Measurements from ENCODE around the gene SLC29A3. TPM values are rescaled to one million over a fixed set of nuclear protein-coding genes. Genes with fewer than 3 reads are reported as not detected.
A peak's percentile ranks its signal among the peaks of the same experiment; 100 is the strongest.

Gene SLC29A3
- total and polyA plus RNA-seq, 2 of the 8 experiments (the other 6 are each of a cell fraction or from before 2014, with no cell fraction given) = 14.0 to 24.6 TPM

DNA sequence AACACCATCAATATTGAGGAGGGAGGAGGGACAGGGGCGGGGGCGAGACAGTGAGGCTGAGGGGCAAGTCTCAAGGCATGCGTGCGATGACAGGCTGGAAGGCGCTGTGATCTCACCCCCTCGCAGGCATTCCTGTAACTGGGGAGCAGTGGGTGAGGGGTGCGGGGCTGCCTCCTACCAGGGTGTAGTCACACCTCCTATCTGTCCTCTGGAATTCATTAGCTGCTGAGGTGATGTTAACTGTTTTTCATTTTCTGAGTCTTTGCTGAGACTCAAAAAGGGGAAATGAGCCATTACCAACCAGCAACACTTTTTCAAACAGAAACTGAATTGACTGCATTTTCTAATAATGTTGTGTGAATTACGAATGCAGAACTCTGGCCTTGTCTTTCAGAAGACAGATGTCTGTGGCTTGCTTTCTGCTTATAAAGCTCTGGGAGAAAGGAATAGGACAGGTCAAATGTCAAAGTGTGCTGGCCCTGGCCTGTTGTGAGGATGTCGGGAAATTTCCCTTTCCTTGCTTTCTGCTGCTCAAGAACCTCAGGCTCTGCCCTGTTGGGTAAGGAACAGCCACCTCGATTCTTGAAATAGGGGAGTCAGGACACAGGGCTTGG is 53.9 kb downstream of the SLC29A3 start:
- DNase-seq (ENCODE audit: low read depth in 1 of 2, low spot score in 2 of 2) (no peak), FAIRE-seq (no peak)
- POLR2A ChIA-PET (ENCODE audit: partially characterized antibody) = interaction anchor here (1.3 kb wide), 1 partner anchor 9 kb away, joined by 4 read pairs; no protein-coding TSS in a partner anchor
- Histone ChIP-seq H4K5ac (ENCODE audit: insufficient read length, low read depth, low read length) (no peak overlapping the region), H3K4me3 (ENCODE audit: extremely low read depth in 1 of 4, insufficient read depth in 2 of 4, low read depth in 3 of 4, low read length in 4 of 4) (no peak overlapping the region), H3K27me3 (replicated peaks in 1 of 4; ENCODE audit: control insufficient read depth in 3 of 4, extremely low read depth in 1 of 4, insufficient read depth in 3 of 4, low read length in 3 of 4) (no peaks in the 10 kb centered on the region; a peak in 1 of 7 replicates), H2AK5ac (ENCODE audit: low read depth, low read length) (no peak overlapping the region), H3K27ac (ENCODE audit: low read depth, low read length) (no peak overlapping the region), H2BK12ac (ENCODE audit: low read depth, low read length) (no peak overlapping the region), H4K20me1 (replicated peaks in 1 of 2; ENCODE audit: control insufficient read depth in 1 of 2, insufficient read depth in 2 of 2, low read length in 2 of 2) (no peaks in the 10 kb centered on the region), H2BK120ac (replicated peaks; ENCODE audit: low read depth, low read length) (no peak overlapping the region), H2BK5ac (ENCODE audit: low read depth, low read length) (no peak overlapping the region), H3K4ac (replicated peaks; ENCODE audit: insufficient read length, low read depth, low read length) (no peak overlapping the region), H3K18ac (ENCODE audit: extremely low read depth, low read length) (no peak overlapping the region), H2AFZ (ENCODE audit: low read length) (no peak overlapping the region), H3K56ac (replicated peaks; ENCODE audit: insufficient read length, low read depth, low read length) (no peak overlapping the region), H3K14ac (ENCODE audit: insufficient read length) (no peak overlapping the region), H2BK20ac (ENCODE audit: low read length) (no peak overlapping the region), H4K8ac (ENCODE audit: extremely low read depth, insufficient read depth, low read length) (peak overlapping the region; percentile 8; the same call in 1 of the 2 replicates), H3K9me3 (ENCODE audit: insufficient read depth in 2 of 2, low read depth in 1 of 2, low read length in 1 of 2) (no peaks in the 10 kb centered on the region), H3K79me2 (ENCODE audit: control insufficient read depth in 1 of 2, insufficient read depth in 2 of 2, low read length in 2 of 2) (no peaks in the 10 kb centered on the region), H4K91ac (replicated peaks; ENCODE audit: insufficient read length, low read length) (no peak overlapping the region), H3K79me1 (ENCODE audit: low read depth, low read length) (no peaks in the 10 kb centered on the region), H3K4me1 (replicated peaks in 1 of 4; ENCODE audit: control insufficient read depth in 3 of 4, insufficient read depth in 4 of 4, low read length in 3 of 4) (peaks cover 0 to 2% (median 0%) of the 10 kb centered on the region in 4 experiments; a peak in 3 of 7 replicates), H3K23ac (ENCODE audit: insufficient read length) (no peak overlapping the region), H3K9ac (replicated peaks in 1 of 4; ENCODE audit: extremely low read depth in 1 of 4, low read depth in 3 of 4, low read length in 3 of 4) (no peak overlapping the region; a peak in 1 of 7 replicates), H3K36me3 (ENCODE audit: control insufficient read depth in 2 of 4, insufficient read depth in 4 of 4, low read length in 3 of 4) (no peaks in the 10 kb centered on the region), H2BK15ac (ENCODE audit: low read length) (no peak overlapping the region), H3K4me2 (ENCODE audit: insufficient read depth in 1 of 2, low read depth in 2 of 2, low read length in 2 of 2) (no peak overlapping the region), H3K23me2 (ENCODE audit: low read depth, low read length) (no peaks in the 10 kb centered on the region)
- TF ChIP-seq SRF (IDR thresholded peaks at IDR 0.05; ENCODE audit: low read depth, low read length) (no peak), CBX5 (IDR thresholded peaks at IDR 0.05; ENCODE audit: low read depth, low read length) (no peak)
- CTCF ChIA-PET (ENCODE audit: partially characterized antibody) = interaction anchor here (0.7 to 28.0 kb wide), 7 partner anchors 11 to 196 kb away, joined by 3 to 401 read pairs (median 4); partner anchors contain the start of gene SLC29A3
- WGBS, 2 experiments (ENCODE audit: extremely low coverage in 1 of 2, insufficient coverage in 1 of 2, insufficient read length in 1 of 2, insufficient replicate concordance in 2 of 2, low coverage in 1 of 2, low lambda C conversion rate in 2 of 2, missing lambda C conversion rate in 1 of 2) = 89% methylated on average over 9 of the region's 10 CpGs; no CpG with 5 or more reads in 1 of the 2 experiments

All from H1 (cell line).